Measurements from ENCODE around the gene IL13RA2. TPM values are rescaled to one million over a fixed set of nuclear protein-coding genes. Genes with fewer than 3 reads are reported as not detected.

IL13RA2 gene, protein sequence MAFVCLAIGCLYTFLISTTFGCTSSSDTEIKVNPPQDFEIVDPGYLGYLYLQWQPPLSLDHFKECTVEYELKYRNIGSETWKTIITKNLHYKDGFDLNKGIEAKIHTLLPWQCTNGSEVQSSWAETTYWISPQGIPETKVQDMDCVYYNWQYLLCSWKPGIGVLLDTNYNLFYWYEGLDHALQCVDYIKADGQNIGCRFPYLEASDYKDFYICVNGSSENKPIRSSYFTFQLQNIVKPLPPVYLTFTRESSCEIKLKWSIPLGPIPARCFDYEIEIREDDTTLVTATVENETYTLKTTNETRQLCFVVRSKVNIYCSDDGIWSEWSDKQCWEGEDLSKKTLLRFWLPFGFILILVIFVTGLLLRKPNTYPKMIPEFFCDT
- 10 to 100 TPM in 1 of 9 donors, 1 to 10 TPM in 3, under 1 TPM in 4, not detected in 1; 0.33 to 16.0 (median 1.4) TPM for total RNA-seq
- polyA plus RNA-seq, result 10 to 100 TPM in 1 of 3 donors, 1 to 10 TPM in 2; 1.4 to 19.4 (median 3.9) TPM
- long read RNA-seq, donor 1, result 0 reads
- long read RNA-seq, donor 2, result 0 reads
- long read RNA-seq, donor 3, result 0 reads
- long read RNA-seq, donor 4, result 0 reads
- long read RNA-seq, donor 5, result 0 reads
- long read RNA-seq, donor 6, transcript IL13RA2-201 (10 exons, 1,371 nt), result major isoform, 5 of 9 reads
- long read RNA-seq, donor 6, partial matches to known transcripts, result 1 of 9 reads
- long read RNA-seq, donor 6, other reads (novel, unspliced or antisense), result 3 of 9 reads
- long read RNA-seq, donor 7, result 0 reads
- long read RNA-seq, donor 8, result 0 reads
- long read RNA-seq, donor 9, result 0 reads
- long read RNA-seq, donor 10, result 0 reads

DNA sequence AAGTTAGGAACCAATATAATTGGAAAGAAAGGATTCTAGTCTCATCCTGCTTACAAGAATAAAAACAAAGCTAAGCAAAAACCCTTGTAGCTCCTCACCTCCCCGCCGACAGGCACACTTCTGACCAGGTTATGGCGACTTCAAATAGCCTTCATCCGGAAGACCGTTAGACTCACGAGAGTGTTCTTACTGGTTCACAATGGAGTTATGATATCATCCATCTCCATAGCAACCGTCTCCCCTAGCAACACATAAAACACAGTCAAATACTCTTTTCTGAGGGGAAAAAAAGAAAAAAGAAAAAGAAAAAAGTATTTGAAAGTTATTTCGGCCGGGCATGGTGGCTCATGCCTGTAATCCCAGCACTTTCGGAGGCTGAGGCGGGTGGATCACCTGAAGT lies at the start of gene IL13RA2:
Gene IL13RA2, minus strand, starts transcription at position 162 of the 400 bp plus-strand sequence. CDS start 347 bp downstream, outside the sequence.
- no peaks in the 10 kb centered on the region for H3K4me1 ChIP-seq (replicated peaks in 1 of 2)
- no peak within 1 kb of the TSS for H3K27ac ChIP-seq
- intact Hi-C loops (cut with DNase I), result no loop called here
- H3K9me3 ChIP-seq (replicated peaks in 1 of 3), result no peaks in the 10 kb centered on the region
- H3K4me3 ChIP-seq, result no peak within 1 kb of the TSS
- 66 to 84% (median 74%) methylated on average over 11 of the region's 11 CpGs for WGBS, 4 donors
- H3K36me3 ChIP-seq (replicated peaks in 1 of 2), result no peaks in the 10 kb centered on the region
- peak in 1 of 7 donors; percentile 0 for DNase-seq
- TF ChIP-seq, protein P1, sequence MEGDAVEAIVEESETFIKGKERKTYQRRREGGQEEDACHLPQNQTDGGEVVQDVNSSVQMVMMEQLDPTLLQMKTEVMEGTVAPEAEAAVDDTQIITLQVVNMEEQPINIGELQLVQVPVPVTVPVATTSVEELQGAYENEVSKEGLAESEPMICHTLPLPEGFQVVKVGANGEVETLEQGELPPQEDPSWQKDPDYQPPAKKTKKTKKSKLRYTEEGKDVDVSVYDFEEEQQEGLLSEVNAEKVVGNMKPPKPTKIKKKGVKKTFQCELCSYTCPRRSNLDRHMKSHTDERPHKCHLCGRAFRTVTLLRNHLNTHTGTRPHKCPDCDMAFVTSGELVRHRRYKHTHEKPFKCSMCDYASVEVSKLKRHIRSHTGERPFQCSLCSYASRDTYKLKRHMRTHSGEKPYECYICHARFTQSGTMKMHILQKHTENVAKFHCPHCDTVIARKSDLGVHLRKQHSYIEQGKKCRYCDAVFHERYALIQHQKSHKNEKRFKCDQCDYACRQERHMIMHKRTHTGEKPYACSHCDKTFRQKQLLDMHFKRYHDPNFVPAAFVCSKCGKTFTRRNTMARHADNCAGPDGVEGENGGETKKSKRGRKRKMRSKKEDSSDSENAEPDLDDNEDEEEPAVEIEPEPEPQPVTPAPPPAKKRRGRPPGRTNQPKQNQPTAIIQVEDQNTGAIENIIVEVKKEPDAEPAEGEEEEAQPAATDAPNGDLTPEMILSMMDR (IDR thresholded peaks at IDR 0.05), result no peak
- TF ChIP-seq POLR2A (IDR thresholded peaks at IDR 0.05), result no peak
- peaks cover 26% of the 10 kb centered on the region for H3K27me3 ChIP-seq

DNA sequence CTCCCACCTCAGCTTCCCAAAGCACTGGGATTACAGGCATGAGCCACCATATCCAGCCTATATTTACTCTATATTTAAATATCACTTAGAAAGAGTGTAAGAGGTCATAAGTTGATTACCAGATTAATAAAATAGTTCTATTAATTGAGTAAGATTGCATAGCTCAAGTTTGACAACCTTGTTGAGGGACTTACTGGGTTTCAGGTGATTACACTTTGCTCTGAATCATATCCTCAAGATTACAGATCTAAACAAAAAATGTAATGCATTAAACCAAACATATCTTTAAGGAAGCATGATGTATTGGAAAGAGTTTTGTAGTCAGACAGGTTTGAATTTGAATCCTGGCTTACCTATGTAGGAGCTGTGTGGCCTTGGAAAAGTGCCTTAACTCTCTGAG lies 47.9 kb upstream of the IL13RA2 start:
- intact Hi-C loops (cut with DNase I), result no loop called here
- no peak for TF ChIP-seq POLR2A (IDR thresholded peaks at IDR 0.05)
- TF ChIP-seq, protein P1 (IDR thresholded peaks at IDR 0.05), result no peak

DNA sequence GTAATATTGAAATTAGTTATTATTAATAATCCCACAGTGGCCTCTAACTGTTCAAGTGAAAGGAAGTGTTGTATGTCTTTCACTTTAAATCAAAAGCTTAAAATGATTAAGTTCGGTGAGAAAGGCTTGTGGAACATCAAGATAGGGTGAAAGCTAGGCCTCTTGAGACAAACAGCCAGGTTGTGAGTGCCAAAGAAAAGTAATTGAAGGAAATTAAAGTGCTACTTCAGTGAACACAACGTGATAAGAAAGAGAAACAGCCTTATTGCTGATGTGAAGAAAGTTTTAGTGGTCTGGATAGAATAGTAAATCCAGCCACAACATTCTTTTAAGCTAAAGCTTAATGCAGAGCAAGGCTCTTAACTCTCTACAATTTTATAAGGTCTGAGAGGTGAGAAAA lies 42.6 kb upstream of the IL13RA2 start:
- DNase-seq, result no peak
- Histone ChIP-seq H3K27me3 (peaks cover 13% of the 10 kb centered on the region), H3K36me3 (replicated peaks in 1 of 2) (no peaks in the 10 kb centered on the region), H3K4me3 (no peak overlapping the region), H3K27ac (no peak overlapping the region), H3K4me1 (replicated peaks in 1 of 2) (no peaks in the 10 kb centered on the region), H3K9me3 (replicated peaks in 1 of 3) (no peaks in the 10 kb centered on the region)
- intact Hi-C loops (cut with DNase I), result no loop called here
- no peak for TF ChIP-seq POLR2A (IDR thresholded peaks at IDR 0.05)
- TF ChIP-seq, protein P1 (IDR thresholded peaks at IDR 0.05), result no peak
- whole genome bisulfite sequencing, 4 donors, result 14 to 31% (median 22%) methylated on average over 2 of the region's 2 CpGs

More for the DNA sequence above, 47.9 kb upstream of the IL13RA2 start:
- Histone ChIP-seq H3K27me3 (peaks cover 9% of the 10 kb centered on the region), H3K36me3 (replicated peaks in 1 of 2) (no peaks in the 10 kb centered on the region), H3K4me3 (no peak overlapping the region), H3K4me1 (replicated peaks in 1 of 2) (no peaks in the 10 kb centered on the region), H3K27ac (no peak overlapping the region), H3K9me3 (replicated peaks in 1 of 3) (no peaks in the 10 kb centered on the region)
- DNase-seq, result no peak

DNA sequence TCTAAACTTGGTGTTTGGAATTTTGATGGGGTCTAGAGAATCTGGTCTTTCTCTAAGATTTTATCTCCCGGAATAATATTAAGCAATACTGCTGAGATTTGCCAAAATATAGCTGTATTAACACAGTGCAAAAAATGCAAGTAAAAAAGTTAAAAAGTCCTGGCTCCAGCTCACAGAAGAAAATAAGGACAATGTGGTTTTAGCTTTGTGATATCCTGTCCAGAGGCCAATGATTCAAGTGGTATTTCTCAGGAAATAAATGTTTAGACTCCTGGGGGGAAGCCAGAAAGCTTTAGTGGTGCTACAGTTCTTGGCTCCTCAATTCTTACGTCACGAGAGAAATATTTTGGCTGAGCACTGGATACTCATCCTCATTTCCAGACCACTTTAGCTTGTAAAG lies 40.9 kb upstream of the IL13RA2 start:
- no peaks in the 10 kb centered on the region for H3K4me1 ChIP-seq (replicated peaks in 1 of 2)
- WGBS, 4 donors, result 55 to 80% (median 60%) methylated on average over 3 of the region's 3 CpGs
- peaks cover 19% of the 10 kb centered on the region for H3K27me3 ChIP-seq
- no peaks in the 10 kb centered on the region for H3K9me3 ChIP-seq (replicated peaks in 1 of 3)
- H3K27ac ChIP-seq, result no peak overlapping the region
- DNase-seq, result peak in 1 of 7 donors; percentile 11
- H3K4me3 ChIP-seq, result no peak overlapping the region
- TF ChIP-seq POLR2A (IDR thresholded peaks at IDR 0.05), result no peak
- TF ChIP-seq, protein P1 (IDR thresholded peaks at IDR 0.05), result no peak
- H3K36me3 ChIP-seq (replicated peaks in 1 of 2), result no peaks in the 10 kb centered on the region
- intact Hi-C loops (cut with DNase I), result no loop called here

Data from adrenal gland (tissue), 19 donors.